EL (cell line): Measurements from ENCODE around the gene PPARG.
"Not testable (repeated sequence)": the region's sequence is repeated elsewhere in the genome, so short reads cannot be mapped to it uniquely, and the experiment has no call there.

Source experiments
- DNase-seq: peaks from one replicate; pipeline ENCODE4 v3.0.0-alpha.2; 2016

The PPARG gene

GRCh38 chr3:12445523-12446240, 156.8 kb downstream of the PPARG start:
- DNase-seq: no peak

- no peak for DNase-seq
These were observed 157.4 kb downstream of the PPARG start for GRCh38 chr3:12446298-12446697.

DNA sequence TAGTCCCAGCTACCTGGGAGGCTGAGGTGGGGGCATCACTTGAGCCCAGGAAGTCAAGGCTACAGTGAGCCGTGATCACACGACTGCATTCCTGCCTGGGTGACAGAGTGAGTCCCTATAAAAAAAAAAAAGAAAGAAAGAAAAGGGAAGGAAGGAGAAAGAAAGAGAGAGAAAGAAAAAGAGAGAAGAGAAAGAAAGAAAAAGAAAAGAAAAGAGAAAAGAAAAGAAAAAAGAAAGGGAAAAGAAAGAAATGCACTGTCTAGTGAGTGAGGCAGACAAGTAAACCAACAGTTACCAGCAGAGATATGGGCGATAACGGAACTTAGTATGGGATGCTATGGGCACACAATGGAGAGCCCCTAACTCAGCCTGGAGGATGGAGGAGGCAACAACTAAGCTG, 158.2 kb downstream of the PPARG start:
- no peak for DNase-seq

GRCh38 chr3:12448404-12449202, 159.7 kb downstream of the PPARG start:
- not testable (repeated sequence) for DNase-seq

GRCh38 chr3:12449889-12450682, 161.2 kb downstream of the PPARG start:
- DNase-seq: no peak

DNA sequence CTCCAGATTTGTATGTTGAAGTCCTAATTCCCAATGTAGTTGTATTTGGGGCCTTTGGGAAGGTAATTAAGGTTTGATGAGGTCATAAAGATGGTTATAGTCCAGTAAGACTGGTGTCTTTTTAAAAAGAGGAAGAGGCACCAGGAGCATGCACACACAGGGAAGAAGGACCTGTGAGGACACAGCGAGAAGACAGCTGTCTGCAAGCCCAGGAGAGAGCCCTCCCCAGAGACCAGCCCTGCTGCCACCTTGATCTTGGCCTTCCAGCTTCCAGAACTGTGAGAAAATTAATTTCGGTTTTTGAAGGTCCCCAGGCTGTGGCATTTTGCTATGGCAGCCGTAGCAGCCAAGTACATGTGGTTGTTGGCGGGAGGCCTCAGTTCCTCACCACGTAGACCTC, 162.6 kb downstream of the PPARG start:
- no peak for DNase-seq

DNA sequence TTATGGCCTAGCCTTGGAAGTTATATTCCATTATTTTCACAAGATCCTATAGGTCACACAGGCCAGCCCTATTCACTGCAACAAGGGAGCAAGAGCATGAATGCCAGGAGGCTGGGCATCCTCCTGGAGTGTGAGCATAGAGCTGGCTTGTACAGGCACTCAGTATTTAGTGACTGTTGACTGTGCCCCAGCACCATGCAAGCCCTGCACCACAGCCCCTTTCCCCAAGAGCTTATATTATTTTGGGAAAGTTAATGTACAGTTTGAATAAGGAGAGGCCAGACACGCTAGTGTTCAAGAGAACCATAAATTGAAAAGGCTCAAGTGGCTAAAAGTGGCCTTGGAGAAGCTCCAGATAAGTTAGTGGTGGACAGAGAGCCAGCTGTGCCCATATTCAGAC, 163.1 kb downstream of the PPARG start:
- DNase-seq: no peak

- DNase-seq: no peak
These were observed 163.8 kb downstream of the PPARG start for GRCh38 chr3:12452361-12453330.

GRCh38 chr3:12454076-12454815, 165.4 kb downstream of the PPARG start:
- DNase-seq: peak; percentile 54

DNA sequence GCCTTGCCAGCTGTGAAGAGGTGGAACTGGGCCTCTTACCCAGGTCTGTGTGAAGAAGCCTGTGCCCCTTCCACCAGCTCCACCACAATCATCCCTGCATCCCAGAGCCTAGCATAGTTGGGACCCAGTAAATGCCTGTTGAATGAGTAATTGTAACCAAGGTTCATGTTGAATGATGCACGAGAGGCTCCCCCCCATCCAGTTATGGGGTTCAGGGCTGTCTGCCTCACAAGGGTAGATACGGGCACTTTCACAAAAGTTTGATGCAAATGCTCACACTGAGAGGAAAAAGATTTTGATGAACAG, 165.9 kb downstream of the PPARG start:
- peak; percentile 74 for DNase-seq

GRCh38 chr3:12455740-12456139, 166.9 kb downstream of the PPARG start:
- DNase-seq: no peak

- no peak for DNase-seq
These were observed 167.6 kb downstream of the PPARG start for GRCh38 chr3:12456441-12456840.

- not testable (repeated sequence) for DNase-seq
These were observed 168.5 kb downstream of the PPARG start for GRCh38 chr3:12457380-12457779.

DNA sequence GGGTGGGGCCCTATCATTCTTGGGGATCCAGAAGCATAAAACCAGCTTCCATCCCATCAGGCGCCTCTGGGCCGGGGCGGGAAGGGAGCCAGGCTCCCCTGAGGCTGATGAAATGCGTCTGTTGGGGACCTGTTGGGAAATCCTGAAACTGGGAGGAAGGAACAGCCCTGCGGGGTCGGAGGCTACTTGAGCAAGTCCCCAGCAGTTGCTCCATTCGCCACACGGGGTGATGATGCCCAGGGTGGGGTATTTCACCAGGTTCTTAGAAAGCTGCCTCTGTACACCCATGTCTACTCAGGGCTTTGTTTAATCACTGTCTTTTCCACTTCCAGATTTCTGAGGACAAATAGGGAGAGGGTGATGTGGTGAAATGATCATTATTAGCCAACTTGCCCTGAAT, 170.0 kb downstream of the PPARG start:
- no peak for DNase-seq

GRCh38 chr3:12460127-12460526, 171.3 kb downstream of the PPARG start:
- DNase-seq: no peak

GRCh38 chr3:12461097-12461649, 172.3 kb downstream of the PPARG start:
- no peak for DNase-seq

GRCh38 chr3:12462159-12462947, 173.5 kb downstream of the PPARG start:
- DNase-seq: no peak

- DNase-seq: no peak
These were observed 174.8 kb downstream of the PPARG start for GRCh38 chr3:12463686-12464085.

GRCh38 chr3:12464181-12464580, 175.3 kb downstream of the PPARG start:
- no peak for DNase-seq

GRCh38 chr3:12465151-12465835, 176.4 kb downstream of the PPARG start:
- DNase-seq: no peak
